GM18499 (cell line): Measurements from ENCODE around the gene PAAF1.
"Not testable (repeated sequence)": the region's sequence is repeated elsewhere in the genome, so short reads cannot be mapped to it uniquely, and the experiment has no call there.

Experiments used
- ATAC-seq: cut with Tn5 transposase; IDR thresholded peaks from one replicate; pipeline ENCODE4 v1.9.1; 2021; ENCODE audit warnings: moderate number of reproducible peaks; ENCODE audit not compliant: insufficient read depth, unreplicated experiment

The PAAF1 gene

DNA sequence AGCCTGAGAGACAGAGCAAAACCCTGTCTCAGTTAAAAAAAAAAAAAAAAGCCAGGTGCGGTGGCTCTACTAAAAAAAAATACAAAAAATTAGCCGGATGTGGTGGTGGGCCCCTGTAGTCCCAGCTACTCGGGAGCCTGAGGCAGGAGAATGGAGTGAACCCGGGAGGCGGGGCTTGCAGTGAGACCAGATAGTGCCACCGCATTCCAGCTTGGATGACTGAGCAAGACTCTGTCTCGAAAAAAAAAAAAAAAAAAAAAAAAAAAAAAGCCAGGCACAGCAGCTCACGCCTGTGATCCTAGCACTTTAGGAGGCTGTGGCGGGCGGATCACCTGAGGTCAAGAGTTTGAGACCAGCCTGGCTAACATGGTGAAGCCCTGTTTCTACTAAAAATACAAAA is 3.6 kb downstream of the PAAF1 start:
- ATAC-seq = not testable (repeated sequence)

DNA sequence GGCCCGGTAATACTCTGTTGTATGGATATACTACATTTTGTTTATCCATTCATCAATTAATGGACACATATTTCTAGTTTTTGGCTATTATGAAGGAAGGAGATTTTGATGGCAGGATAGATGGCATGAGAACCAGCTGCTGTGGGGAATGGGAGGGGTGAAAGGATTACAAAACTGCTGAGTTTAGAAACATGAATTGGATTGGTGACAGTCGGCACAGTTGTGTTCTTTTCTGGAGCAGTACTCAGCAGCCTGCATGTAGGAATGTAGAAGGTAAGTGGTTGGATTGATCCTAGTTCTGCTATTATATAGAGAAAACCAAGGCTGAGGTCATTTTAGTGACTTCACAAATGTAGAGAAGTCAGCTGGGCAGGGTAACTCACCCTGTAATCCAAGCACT is 7.1 kb downstream of the PAAF1 start:
- ATAC-seq = no peak

DNA sequence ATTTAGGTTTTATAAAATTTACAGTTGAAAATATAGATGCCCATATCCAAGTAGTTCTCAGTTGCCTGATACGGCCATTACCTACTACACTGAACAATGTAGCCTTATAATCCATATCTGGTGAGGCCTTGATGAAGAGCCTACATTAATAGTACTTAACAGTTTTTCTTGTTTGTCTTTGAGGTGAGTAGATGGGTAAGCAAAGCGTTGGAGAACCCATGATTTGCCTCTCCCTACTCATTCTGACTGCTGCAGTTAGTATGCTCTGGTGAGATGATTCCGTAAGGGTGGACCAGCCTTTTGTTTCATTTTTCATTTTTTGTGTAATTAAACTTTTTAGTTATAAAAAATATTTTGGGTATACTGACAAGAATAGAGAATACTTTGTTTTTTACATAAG is 11.4 kb downstream of the PAAF1 start:
- ATAC-seq = no peak

DNA sequence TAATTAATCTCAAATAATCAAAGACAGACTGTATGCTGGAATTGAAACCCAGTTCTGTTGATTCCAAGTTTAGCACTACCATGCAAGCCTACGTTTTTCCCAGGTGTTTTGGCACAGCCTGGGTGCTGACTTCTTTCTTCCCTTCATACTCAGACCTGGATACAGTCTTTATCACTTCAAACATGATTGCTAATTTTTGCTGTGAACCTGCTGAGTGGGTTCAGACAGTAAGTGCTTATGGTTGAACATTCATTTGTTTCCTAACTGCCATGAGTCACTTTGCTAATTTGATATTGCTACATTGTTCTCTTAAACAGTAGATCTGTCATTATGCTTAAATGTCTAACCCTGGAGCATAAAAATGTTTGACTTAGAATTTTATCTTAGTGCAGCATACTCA is 12.2 kb downstream of the PAAF1 start:
- ATAC-seq = no peak

DNA sequence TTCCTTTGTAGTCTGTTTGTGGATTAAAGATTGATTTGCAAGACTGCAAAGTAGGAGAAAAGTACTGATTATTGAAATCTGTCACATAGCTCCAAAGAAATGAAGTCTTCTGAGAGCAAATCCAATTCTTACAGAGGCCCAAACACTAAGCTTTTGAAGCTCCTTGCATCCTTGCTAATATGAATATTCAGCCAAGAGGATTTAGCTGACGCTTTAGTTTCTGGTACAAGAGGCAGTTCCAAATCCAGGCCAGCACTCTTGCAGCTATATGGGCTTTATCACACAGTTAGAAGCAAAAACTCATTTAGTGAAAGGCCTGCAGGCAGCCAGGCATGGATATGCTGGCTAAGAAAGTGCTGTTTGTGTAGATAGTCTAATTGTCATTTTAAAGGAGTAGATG is 12.7 kb downstream of the PAAF1 start:
- no peak for ATAC-seq

DNA sequence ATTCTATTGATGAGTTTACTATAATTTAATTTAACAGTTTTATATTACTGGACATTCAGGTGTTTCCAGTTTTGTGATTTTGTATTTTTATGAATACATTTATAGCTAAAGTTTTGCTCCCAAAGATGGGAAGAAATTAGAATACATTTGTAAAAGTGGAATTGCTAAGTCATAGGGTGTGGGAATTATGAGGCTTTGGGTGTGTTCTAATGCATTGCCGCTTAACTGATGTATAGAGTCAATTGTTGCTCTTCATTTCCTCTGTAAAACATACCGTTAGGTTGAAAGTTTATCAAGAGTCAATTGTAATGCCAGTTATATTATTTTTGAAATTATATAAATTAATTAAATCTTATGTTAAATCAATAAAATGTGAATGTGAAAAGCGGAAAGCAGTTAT is 16.2 kb downstream of the PAAF1 start:
- ATAC-seq = no peak

DNA sequence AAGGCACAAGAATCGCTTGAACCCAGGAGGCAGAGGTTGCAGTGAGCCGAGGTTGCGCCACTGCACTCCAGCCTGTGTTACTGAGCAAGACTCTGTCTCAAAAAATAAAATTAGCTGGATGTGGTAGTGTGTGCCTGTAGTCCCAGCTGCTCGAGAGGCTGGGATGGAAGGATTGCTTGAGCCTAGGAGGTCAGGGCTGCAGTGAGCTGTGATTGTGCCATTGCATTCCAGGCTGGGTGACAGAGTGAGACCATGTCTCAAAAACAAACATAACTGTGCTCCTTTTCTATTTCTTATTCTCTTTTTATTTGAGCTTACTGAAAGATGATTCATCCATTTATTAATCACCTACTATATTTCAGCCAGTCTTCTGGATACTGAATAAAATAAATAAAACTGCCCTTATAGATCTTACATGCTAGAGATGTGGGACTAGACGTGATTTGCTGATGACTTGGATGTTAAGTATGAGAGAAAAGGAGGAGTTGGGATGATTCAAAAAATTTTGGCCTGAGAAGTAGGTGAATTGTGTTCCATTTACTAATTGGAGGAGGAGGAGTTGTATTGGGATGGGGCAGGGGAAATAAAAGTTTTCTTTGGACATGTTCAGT is 18.0 kb downstream of the PAAF1 start:
- ATAC-seq = no peak

DNA sequence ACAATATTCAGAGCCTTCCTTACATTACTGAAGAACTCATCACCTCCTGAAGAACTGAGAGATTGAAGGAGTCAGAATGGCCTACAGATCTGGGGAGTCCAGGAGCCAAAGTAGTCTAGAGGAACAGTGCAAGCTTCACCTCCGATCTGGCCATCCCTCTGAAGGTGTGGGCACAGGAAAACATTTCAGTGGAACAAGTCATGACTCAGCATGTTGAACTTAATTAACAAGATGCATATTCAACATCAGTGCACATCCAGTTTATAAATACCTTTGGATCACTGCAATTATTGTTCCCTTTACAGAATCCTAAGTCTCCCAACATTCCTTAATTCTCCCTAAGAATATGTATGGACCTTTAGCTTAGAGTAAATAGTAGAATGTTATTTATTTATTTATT is 25.5 kb downstream of the PAAF1 start:
- no peak for ATAC-seq

DNA sequence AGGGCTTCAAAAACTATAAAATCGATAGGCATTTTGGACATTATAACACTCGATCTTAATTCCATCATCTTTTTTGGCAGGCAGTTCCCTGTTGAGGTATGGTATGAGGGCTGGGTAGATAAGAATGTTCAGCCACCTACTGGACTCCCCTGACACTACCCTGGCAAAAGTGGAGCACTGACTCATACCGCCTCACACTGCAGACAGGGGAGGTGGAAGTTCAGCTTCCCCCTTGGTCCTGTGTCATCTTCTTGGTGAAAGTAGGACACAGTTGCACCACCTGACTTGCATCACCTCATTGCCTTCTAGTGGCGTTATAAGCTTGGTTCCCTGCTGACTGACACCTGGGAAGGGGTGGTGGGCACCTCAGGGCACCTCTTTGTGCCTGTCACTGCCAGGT is 30.4 kb downstream of the PAAF1 start:
- no peak for ATAC-seq

DNA sequence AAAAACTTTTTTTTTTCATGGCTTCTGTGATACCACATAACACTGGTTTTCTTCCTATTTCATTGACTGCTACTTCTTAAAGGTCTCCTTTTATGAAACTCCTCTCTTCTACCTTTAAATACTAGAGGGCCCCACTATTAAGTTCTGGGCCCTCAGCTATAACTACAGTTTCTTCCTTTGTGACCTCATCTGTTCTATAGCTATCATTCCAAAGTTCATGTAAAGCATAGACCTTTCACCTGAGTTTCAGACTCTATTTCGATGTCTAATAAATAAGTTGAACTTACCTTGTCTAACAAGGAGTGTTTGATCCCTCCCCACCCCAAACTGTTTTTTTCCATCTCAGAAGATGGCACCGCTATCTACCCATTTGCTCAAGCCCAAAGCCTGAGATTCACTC is 35.2 kb downstream of the PAAF1 start:
- no peak for ATAC-seq

DNA sequence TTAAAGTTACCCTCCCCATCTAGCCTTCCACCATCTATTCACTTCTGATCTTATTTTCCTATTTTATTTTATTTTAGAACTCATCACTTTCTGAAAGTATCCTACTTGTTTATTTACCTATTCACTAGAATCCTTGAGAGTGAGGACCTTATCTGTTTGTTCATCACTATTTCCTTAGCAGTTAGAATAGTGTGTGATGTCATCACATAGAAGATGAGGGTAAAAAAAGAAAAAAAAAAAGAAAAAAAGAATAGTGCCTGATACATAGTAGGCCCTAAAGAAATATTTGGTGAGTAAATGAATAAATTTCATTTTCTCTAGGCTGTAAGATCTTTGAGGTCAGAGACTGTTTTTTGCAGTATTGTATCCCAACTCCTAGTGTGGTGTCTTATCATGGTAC is 36.7 kb downstream of the PAAF1 start:
- ATAC-seq = no peak

DNA sequence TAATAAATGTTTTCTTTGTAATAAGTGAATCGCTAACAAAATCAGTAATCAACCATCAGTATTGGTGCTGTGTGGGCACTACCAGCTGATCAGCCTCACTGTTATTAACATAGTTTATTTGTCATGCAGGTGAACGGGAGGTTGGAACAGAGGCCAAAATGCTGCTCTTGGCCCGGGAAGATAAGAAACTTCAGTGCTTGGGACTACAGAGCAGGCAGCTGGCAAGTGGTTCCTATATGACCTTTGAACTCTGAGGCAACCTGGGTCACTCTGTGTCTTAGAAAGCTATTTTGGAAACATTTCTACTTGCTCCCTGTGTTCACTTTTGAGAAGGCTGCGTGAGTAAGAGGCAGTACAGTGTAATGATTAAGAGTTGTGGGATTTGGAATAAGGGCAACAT is 37.5 kb downstream of the PAAF1 start:
- no peak for ATAC-seq

DNA sequence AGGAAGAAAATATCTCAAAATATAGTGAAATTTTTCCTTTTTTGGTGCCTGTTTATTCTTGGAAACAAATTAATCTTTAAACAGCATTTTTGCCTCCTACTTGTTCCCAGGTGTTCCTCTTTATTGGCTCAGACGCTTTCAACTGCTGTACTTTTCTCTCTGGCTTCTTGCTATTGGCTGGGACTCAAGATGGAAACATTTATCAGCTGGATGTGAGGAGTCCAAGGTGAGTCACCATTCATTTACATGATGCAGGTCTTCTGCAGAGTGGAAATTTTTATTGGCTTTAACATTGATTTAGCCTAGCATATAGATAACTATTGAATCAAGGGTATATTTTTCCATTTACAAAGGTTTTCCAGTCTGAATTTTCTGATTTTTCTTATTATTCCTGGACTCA is 39.6 kb downstream of the PAAF1 start:
- ATAC-seq = no peak

DNA sequence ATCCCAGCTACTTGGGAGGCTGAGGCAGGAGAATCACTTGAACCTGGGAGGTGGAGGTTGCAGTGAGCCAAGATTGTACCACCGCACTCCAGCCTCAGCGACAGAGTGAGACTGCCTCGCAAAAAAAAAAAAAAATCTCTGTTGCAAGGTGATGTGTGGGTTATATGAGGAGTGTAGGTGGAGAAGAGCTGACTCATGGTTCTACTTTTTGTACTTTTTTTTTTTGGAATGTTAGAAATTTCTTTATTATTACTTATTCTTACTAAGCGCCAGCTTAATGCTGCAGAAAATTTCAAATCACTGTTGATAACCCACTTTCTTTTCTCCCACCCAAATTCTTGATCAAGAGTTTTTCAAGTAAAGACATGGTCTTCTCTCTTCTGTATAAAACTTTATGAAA is 44.4 kb downstream of the PAAF1 start:
- no peak for ATAC-seq

DNA sequence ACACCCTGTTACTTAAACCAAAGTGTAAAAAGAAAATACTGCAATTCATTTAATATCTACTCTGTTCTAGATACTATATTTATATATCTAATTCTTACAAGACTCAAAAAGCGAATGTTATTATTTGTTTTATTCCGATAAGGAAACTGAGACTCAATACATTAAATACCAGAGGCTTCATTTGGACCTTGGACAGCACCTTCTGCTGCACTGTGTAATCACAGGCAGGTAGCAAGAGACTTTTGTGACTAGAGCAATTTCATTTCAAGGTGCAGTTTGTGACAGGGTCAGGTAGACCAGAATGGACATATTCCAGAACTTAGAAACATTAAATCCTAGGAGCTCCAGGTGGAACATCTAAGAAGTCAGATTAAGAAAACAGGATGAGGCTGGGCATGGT is 52.6 kb downstream of the PAAF1 start:
- no peak for ATAC-seq

DNA sequence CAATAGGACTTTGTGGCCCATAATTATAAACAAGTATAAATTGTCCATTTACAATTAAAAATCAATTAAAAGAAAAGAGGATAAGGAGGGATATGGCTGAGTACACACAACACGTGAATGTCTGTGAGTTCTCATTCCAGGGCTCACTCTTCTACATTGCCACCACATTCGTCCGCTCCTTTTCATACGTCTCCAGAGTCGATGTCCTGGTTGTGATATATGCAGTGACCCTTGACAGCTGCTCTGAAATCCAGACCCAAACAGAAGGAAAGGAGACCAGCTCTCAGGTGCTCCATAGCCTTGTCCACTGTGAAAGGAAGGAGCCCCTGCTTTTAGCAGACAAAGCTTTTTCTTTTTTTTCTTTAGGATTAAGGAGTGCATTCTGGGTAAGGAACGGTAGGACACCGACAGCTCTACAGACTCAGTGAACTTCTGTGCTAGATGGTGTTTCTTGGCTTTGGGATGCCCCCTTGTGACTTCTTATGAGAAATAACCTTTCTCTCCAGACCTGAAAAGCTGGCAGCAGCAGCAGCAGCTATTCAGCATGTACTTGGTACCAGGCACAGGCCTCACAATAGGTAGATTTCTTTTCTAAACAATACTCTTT is 54.3 kb downstream of the PAAF1 start:
- no peak for ATAC-seq

DNA sequence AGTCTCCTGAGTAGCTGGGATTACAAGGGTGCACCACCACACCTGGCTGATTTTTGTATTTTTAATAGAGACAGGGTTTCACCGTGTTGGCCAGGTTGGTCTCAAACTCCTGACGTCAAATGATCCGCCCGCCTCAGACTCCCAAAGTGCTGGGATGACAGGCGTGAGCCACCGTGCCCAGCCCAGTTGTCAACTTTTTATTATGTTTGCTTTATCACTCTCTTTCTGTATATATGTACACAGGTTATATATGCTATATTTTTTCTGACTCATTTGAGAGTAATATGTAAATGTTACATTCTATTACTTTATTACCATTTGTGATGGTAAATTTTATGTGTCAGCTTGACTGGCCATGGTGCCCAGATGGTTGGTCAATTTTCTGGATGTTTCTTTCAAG is 55.2 kb downstream of the PAAF1 start:
- ATAC-seq = no peak

DNA sequence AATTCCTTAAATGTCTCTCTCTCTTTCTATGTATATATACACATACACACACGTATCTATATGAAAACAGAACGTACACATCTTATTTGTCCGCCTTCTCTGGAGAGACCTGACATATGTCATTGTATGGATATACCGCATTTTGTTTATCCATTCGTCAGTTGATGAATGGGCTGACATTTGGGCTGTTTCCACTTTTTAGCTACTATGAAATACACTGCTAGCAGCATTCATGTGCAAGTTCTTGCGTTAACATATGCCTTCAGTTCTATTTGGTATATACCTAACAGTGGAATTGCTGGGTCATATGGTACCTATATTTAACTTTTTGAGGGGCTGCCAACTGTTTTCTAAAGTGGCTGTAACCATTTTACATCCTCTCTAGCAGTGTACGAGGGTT is 56.0 kb downstream of the PAAF1 start:
- no peak for ATAC-seq

DNA sequence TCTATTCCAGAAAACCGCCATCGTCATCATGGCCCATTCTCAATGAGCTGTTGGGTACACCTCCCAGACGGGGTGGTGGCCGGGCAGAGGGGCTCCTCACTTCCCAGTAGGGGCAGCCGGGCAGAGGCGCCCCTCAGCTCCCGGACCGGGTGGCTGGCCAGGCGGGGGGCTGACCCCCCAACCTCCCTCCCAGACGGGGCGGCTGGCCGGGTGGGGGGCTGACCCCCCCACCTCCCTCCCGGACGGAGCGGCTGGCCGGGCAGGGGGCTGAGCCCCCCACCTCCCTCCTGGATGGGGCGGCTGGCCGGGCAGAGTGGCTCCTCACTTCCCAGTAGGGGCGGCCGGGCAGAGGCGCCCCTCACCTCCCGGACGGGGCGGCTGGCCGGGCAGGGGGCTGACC is 59.2 kb downstream of the PAAF1 start:
- ATAC-seq = not testable (repeated sequence)

DNA sequence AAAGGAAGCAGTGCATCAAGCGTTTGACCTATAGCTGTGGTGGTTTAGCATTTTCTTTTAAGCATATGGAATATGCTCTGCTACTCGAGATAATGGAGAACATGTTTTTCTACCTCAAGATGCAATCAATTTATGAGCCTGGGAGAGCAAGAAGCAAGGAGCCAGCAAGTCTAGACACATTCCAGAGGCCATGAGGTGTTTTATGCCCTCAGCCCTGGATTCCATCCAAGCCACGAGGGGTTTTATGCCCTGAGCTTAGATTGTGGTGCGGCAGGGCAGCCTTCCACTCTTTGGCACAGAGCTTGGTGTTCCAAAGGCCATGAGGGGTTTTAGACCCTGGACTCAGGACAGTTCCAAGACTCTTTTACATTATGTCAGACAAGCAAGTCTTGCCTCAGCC is 62.3 kb downstream of the PAAF1 start:
- no peak for ATAC-seq

DNA sequence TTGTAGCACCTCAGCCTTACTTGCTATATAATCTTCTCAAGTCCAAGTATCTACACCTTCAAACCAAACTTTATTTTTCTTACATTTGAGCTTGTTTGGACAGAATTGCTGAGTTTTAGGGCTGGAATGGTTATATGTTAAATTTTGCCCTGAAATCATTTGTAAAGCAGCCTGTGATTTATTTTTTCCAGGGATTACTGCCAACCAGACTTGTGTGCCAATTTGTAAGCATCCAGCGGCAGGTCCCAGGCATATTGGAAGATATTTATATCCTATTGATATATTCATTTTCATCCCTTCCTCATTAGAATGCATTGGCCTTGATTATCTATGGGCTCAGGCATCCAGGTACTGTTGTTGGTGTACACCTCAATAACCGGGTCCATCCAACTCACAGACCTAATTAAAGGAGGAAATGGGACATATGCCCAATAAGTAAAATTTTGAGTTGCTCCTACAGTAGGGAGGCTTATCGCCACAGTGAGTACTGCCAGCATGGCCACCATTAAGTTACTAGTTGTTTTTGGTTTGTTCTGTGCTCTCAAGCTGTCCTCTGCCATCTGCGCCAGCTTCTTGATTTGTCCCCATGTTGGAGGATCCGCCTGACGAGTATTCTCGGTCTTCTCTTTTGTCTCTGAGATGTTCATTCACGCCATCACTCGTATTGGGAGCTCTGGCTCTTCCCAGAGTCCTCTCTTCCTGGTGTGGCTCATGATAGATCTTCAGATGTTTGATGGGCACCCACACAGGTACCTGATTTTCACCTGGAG is 64.2 kb downstream of the PAAF1 start:
- ATAC-seq = no peak

DNA sequence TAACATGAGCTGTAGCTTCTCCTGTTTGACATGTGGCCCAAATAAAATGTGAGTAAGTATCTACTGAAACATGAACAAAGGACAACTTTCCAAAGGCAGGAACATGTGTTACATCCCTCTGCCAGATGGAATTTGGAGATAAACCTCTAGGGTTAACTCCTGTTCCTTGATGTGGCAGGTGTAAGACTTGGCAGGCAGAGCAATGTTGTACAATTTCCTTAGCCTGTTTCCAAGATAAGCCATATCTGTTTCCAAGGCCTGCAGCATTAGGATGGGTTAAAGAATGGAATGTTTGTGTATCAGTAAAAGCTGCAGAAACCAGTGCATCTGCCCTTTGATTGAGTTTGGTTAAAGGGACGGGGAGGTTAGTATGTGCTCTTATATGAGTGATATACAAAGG is 65.2 kb downstream of the PAAF1 start:
- ATAC-seq = no peak
